Thyroid gland (tissue), 4 donors: ENCODE results near the gene C21orf91.

Experiments used
- POLR2A ChIP-seq, 2 donors: fragments of 450-650 bp; IDR thresholded peaks; one replicate each; pipeline ENCODE4 v1.6.1; 2017; ENCODE audit warnings: antibody characterized with exemption in 2 of 2, mild to moderate bottlenecking in 2 of 2, moderate library complexity in 1 of 2
- TF ChIP-seq, protein P1 (sequence below), 6 experiments: fragments of 200-600 bp in 3 of 6; fragments of 450-650 bp in 3 of 6; sonication (generic) in 3 of 6; IDR thresholded peaks; one replicate each; pipeline ENCODE4 v1.5.1; 2016 to 2019; ENCODE audit warnings: antibody characterized with exemption in 6 of 6, mild to moderate bottlenecking in 2 of 6, inconsistent platforms in 1 of 6, moderate library complexity in 1 of 6

DNA sequence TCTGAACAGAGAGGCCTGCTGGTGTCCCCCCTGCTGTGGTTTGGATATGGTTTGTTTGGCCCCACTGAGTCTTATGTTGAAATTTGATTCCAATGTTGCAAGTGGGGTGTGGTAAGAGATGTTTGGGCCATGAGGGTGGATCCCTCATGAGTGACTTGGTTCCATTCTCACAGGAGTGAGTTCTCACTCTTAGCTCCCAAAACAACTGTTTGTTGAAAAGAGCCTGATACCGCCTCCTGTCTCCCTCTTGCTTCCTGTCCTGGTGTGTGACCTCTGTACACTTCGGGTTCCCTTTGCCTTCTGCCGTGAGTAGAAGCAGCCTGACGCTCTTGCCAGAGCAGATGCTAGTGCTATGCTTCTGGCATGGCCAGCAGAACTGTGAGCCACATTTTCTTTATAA is 60.5 kb downstream of the C21orf91 start:
- TF ChIP-seq, protein P1, sequence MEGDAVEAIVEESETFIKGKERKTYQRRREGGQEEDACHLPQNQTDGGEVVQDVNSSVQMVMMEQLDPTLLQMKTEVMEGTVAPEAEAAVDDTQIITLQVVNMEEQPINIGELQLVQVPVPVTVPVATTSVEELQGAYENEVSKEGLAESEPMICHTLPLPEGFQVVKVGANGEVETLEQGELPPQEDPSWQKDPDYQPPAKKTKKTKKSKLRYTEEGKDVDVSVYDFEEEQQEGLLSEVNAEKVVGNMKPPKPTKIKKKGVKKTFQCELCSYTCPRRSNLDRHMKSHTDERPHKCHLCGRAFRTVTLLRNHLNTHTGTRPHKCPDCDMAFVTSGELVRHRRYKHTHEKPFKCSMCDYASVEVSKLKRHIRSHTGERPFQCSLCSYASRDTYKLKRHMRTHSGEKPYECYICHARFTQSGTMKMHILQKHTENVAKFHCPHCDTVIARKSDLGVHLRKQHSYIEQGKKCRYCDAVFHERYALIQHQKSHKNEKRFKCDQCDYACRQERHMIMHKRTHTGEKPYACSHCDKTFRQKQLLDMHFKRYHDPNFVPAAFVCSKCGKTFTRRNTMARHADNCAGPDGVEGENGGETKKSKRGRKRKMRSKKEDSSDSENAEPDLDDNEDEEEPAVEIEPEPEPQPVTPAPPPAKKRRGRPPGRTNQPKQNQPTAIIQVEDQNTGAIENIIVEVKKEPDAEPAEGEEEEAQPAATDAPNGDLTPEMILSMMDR (IDR thresholded peaks at IDR 0.05): no peak
- TF ChIP-seq POLR2A (IDR thresholded peaks at IDR 0.05): no peak
